Stimulated activated CD8-positive, alpha-beta memory T cell treated with anti-CD3 and anti-CD28 coated beads, Interleukin-7, amount 100 ng/mL, for 4 hours (primary cell): ENCODE results near the gene LRRC7.
"Not testable (repeated sequence)": the region's sequence is repeated elsewhere in the genome, so short reads cannot be mapped to it uniquely, and the experiment has no call there.

ENCODE experiments used
- DNase-seq, 2 donors: peaks; one replicate each; pipeline ENCODE4 v3.0.0-alpha.2; 2020; ENCODE audit warnings: low read depth in 2 of 2

LRRC7 gene

DNA sequence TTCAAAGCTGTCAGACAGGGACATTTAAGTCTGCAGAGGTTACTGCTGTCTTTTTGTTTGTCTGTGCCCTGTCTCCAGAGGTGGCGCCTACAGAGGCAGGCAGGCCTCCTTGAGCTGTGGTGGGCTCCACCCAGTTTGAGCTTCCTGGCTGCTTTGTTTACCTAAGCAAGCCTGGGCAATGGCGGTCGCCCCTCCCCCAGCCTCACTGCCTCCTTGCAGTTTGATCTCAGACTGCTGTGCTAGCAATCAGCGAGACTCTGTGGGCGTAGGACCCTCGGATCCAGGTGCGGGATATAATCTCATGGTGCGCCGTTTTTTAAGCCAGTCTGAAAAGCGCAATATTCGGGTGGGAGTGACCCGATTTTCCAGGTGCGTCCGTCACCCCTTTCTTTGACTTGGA lies 320.3 kb downstream of the LRRC7 start:
- not testable (repeated sequence) for DNase-seq

DNA sequence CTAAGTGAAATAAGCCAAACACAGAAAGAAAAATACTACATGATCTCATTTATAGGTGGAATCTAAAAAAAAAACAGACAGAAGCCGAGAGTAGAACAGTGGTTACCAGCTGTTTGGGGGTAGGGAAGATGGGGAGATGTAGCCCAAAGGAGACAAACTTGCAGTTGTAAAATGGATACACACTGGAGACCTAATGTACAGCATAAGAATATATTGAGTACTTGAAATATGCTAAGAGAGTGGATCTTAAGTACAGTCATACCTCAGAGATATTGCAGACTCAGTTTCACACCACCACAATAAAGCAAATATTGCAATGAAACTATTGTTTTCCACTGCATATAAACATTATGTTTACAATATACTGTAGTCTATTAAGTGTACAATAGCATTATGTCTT lies 320.9 kb downstream of the LRRC7 start:
- DNase-seq, result no peak

DNA sequence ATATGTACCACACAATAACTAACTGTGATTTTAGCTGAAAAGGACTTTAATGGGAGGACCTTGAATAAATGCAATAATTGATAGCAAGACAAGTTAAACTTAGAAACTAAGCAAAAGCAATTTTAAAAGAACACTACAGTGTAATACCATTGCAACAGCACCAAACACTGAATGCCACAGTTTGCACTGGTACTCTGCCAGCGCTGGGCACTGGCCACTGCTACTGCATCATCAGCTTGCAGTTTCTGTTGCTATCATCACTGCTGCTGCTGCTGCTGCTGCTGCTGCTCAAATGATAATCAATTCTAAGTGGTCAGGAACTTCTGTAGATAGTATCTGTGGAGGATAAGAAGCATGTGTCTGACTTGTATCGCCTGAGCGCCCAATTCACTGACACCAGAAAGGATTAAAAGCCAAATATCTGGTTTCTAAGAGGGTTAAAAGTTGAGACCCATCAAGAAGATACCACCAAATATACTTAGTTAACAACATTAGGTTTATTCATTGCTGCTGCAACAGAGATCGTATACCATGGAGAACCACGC lies 330.8 kb downstream of the LRRC7 start:
- DNase-seq, result no peak

DNA sequence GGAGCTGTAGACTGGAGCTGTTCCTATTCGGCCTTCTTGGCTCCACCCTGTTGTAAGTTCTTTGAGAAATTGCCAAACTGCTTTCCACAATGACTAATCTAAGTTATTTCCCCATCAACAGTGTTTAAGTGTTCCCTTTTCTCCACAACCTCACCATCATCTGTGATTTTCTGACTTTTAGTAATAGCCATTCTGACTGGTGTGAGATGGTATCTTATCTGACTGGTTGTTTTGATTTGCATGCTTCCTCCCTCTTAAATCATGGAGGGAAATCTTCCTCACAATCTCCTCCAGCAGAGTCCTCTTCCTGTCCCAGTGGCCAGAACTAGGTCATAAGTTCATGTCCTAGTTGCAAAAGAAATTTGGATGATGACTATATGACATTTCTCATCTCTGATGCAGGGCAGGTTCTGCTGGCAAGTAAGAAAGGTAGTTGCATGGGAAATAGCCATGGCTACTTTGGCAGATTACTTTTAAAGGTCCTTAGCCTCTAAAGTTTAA lies 343.6 kb downstream of the LRRC7 start:
- no peak for DNase-seq

DNA sequence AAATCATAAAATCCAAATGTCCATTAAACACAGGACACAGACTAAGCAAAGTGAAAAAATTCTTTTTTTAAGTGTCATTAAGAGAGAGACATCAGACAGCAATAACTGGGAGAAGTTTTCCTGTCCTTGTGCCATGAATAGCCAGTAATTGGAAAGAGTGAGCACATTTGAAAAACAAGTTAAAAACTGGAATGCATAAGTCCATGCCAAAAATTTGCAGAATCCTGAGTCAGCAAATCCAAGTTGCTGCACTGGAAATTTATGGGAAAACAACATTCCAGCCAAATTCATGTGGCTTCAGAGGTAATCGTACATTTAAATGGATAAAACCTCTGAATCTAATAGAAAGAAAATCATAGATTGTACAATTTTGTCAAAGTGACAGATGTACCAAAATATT lies 346.3 kb downstream of the LRRC7 start:
- no peak for DNase-seq

DNA sequence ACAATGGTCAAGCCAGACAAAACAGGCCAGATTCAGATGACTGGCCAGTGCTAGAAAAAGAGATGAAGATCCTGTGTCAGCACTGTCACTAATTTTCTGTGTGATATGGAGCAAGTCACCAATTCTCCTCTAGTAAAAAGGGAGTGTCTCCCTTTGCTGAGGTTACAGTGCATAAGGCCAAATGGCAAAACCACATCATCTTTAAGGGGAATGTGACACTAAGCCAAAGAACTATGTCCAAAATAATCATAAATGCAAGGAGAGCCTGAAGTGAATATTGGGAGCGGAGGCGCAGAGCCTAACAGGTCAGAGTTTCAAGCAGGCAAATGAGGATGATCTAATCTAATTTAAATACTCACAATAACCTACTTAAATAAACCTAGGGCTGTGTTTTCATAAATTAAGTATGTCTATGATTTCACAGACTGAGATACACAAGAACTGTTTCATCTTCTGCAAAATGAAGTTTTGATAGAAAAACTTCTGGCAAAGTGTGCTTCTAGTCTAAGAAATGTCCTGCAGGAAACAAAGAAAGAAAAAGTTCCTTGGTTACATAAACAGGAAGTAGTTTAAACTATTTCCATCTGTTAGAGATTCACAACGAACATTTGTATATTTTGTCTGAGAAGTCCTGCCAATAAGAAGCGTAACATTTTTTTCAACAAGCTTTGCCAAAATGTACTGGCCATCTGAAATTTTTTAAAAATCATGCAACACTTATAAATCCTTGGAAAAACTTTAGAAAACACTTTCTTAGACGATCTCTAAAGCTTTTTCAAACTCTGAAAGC lies 347.4 kb downstream of the LRRC7 start:
- DNase-seq, result no peak

DNA sequence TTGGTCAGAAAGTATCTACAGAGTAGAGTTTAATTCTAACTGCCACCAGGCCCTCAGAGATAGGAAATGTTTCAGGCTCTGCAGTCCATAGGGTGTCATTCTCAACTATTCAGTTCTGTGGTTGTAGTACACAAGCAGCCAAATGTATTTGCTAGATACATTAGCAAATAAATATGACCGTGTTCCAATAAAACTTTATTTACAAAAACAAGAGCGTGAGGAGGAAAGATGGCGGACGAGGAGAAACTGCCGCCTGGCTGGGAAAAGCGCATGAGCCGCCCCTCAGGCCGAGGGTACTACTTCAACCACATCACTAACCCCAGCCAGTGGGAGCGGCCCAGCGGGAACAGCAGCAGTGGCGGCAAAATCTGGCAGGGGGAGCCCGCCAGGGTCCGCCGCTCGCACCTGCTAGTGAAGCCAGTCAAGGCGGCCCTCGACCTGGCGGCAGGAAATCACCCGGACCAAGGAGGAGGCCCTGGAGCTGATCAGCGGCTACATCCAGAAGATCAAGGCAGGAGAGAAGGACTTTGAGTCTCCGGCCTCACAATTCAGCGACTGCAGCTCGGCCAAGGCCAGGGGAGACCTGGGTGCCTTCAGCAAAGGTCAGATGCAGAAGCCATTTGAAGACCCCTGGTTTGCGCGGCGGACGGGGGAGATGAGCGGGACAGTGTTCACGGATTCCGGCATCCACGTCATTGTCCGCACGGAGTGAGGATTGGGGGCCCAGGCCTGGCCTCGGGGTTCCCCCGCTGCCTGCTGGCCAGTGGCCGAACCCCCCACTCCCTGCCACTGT lies 351.6 kb downstream of the LRRC7 start:
- DNase-seq, result no peak

DNA sequence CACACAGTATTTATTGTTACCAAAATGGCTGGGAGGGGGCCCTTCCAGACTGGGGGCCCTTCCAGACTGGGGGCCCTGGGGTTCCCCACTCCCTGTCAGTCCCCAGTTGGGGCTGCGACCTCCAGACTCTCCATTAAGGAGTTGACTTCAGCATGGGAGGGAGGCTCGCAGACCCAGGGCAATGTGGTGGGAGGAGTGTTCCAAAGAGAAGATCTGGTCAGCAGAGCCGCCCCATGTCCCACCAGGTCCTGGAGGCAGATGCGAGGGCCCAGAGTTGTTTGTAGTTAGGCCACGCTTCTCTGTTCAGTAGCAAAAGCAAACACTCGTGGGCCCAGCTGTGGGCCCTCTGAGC lies 352.2 kb downstream of the LRRC7 start:
- no peak for DNase-seq

DNA sequence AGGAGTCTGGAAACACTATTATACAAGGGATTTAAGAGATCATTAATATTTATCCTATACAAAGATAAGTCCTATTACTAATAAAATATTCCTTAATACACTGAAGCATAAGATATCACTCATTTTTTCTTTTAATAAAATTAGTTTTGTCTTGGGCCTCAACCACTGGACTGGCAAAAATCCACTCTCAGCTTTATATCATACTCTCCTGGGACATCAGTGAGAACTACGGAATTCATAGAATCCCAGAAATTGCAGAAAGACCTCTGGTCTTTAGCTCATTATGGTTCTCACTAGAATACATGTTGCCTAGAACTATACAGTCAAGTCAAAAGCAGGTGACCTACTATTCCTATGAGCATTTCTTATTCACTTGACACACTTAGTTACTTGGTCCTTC lies 352.7 kb downstream of the LRRC7 start:
- no peak for DNase-seq

DNA sequence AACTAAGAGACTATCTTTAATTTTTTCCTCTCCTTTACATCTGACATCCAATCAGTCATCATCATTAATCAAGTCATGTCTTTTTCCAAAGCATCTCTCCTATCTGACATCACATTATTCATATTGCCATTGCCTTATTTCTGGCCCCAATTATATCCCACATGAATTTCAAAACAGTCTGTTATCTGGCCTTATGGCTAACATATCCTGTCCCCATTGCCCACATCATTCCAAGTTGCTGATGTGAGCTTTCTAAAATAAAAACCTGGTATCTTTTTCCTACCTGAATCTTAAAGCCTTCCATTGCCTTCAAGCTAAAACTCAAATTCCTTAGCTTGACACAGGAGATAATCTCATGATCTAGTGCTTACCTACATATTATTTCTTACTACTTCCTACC lies 353.8 kb downstream of the LRRC7 start:
- no peak for DNase-seq

DNA sequence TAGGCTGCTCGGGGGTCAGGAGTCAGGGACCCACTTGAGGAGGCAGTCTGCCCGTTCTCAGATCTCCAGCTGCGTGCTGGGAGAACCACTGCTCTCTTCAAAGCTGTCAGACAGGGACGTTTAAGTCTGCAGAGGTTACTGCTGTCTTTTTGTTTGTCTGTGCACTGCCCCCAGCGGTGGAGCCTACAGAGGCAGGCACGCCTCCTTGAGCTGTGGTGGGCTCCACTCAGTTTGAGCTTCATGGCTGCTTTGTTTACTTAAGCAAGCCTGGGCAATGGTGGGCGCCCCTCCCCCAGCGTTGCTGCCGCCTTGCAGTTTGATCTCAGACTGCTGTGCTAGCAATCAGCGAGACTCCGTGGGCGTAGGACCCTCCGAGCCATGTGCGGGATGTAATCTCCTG lies 360.5 kb downstream of the LRRC7 start:
- DNase-seq, result not testable (repeated sequence)

DNA sequence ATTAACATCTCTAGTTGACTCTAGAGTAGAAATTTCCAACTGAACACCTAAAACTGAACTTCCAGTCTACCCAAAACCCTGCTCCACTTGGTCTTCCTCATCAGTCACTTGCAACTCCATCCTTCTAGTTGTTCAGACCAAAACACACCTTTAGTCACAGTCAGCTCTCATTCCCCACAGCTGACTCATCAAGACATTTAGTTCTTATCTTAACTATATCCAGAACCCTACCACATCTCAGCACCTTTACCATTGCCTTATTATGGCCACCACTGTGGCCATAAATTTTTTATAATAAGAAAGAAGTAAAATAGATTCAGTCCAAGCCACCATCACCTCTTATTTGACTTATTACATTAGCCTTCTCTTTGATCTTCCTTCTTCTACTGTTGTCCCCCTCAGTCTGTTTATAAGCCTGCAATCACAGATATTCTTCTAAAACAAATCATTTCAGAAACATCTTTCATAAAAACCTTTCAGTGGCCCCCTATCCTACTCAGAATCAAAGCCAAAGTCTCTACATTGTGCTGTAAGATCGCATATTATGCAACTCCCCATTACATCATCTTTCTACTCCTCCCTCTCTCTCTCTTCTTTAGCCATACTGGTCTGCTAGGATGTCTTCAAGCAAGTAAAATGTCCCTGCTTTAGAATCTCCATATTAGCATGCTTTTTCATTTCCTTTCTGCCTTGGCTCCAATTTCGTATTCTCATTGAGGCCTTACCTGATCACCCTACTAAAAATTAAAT lies 361.8 kb downstream of the LRRC7 start:
- no peak for DNase-seq

DNA sequence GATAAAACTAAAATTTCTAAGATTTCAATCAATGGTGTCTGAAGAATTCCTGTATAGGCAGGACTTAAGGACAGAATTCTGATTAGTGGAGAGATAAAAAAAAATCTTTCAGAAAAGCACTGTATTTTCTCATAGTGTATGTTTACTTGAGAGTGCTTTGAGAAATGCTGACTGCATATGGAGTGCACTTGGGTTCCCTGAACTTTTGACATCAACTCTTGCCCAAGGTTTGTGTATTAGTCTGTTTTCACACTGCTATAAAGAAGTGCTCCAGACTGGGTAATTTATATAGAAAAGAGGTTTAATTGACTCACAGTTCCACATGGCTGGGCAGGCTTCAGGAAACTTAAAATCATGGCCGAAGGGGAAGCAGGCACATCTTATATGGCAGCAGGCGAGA lies 362.7 kb downstream of the LRRC7 start:
- DNase-seq, result no peak

DNA sequence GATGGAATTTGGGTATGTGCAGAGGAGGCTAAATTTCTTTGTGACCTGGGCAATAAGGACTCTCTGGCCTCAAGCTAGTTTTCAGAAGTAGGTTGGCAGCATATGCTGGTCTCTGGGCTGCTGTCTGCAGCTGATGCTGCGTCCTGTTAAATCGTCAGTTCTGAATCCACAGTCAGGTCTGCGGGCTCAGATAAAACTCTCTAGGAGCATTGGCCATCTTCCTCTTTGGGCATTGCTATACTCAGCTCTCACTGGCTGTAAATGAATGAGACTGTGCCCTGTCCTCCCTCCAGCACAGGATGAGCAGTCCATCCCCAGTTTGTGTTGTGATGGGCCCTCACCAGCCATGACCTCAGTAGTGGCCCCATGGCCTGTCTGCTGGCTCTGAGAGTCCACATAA lies 365.0 kb downstream of the LRRC7 start:
- DNase-seq, result no peak

DNA sequence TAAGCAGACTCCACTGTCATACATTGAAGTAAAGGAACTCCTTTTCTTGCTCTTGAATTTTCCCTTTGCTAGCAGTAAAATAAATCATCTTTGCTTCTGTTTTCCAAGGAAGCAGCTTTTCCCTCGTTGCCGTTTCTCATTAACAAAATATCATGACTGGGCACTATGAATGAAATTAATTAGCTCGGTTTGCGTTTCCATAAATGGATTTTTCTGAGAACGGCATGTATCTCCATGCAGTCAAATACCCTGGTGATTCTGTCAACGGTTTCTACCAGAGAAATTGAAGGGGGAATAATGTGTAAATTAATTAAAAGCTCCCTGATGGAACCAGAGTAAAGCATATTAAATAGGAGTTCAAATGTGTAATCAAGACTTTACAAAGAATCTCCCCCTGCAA lies 372.5 kb downstream of the LRRC7 start:
- DNase-seq, result no peak

DNA sequence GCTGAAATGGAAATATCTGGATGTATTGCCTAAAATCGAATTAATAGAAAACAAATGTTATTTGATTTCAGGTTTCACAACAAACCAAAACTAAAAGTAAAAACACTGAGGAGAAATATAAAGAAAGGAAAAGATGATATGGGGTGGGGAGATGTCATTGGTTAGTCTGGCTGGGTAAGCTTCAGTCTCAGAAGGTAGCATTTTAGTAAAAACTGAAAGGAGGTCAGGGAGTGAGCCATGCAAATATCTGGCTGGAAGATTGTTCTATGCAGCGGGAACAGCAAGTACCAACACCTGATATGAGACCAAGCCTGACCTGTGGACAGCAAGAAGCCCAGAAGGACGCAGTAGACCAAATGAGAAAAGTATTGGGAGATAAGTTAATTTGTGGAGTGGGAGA lies 373.1 kb downstream of the LRRC7 start:
- DNase-seq, result no peak

DNA sequence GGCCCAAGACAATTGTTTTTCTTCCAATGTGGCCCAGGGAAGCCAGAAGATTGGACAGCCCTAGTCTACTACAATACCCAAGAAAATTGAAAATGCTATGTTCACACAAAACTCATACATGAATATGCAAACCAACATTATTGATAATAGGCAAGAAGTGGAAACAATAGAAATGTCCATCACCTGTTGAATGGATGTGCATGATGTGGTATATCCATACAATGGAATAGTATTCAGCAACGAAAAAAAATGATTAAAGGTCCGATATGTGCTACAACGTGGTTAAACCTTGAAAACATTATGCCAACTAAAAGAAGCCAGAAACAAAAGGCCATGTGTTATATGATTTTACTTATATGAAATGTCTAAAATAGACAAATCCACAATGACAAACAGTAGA lies 375.3 kb downstream of the LRRC7 start:
- no peak for DNase-seq

DNA sequence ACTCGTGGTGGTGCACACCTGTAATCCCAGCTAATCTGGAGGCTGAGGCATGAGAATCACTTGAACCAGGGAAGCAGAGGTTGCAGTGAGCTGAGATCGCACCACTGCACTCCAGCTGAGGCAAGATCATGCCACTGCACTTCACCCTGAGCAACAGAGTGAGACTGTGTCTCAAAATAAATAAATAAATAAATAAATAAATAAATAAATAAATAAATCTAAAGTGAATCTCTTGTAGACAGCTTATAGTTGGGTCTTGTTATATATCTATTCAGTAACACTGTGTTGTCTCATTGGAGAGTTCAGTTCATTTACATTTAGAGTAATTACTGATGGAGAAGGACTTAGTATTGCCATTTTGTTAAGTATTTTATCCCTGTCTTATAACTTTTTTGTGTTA lies 379.2 kb downstream of the LRRC7 start:
- DNase-seq, result no peak

DNA sequence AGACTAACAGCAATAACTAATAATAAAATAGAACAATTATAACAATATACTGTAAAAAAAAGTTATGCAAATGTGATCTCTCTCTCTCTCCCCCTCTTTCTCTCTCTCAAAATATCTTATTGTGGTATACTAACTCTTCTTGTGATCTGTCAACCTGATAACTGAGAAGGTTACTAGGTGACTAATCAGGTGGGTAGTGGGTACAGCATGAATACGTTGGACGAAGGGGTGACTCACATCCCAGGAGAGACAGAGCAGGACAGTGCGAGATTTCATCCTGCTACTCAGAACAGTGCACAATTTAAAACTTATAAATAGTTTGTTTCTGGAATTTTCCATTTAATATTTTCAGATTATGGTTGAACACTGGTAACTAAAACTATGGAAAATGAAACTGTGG lies 380.1 kb downstream of the LRRC7 start:
- DNase-seq, result no peak

DNA sequence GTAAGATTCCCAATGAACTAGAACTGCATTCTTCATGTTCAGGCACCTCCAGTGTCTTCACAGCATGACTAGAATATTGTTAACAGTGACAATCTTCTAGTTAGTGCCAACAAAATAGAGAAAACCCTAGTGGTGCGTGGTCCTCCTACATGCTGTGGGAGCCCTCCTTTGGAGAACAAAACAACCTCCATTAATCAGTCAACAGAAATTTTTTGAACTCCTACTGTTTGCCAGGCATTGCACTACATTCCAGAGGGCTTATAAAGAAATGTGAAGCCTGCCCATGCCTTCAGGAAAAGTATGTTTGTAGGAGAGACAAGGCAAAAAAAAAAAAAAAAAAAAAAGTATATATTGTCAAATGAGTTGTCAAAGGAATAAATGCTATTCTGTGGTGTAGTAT lies 385.0 kb downstream of the LRRC7 start:
- no peak for DNase-seq

DNA sequence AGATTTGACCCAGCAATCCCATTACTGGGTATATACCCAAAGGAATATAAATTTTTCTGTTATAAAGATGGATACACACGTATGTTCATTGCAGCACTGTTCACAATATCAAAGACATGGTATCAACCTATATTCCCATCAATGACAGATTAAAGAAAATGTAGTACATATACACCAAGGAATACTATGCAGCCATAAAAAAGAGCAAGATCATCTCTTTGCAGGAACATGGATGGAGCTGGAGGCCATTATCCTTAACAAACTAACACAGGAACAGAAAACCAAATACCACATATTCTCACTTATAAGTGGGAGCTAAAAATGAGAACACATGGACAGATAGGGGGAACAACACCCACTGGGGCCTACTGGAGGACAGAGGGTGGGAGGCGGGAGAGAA lies 394.7 kb downstream of the LRRC7 start:
- DNase-seq, result not testable (repeated sequence)

DNA sequence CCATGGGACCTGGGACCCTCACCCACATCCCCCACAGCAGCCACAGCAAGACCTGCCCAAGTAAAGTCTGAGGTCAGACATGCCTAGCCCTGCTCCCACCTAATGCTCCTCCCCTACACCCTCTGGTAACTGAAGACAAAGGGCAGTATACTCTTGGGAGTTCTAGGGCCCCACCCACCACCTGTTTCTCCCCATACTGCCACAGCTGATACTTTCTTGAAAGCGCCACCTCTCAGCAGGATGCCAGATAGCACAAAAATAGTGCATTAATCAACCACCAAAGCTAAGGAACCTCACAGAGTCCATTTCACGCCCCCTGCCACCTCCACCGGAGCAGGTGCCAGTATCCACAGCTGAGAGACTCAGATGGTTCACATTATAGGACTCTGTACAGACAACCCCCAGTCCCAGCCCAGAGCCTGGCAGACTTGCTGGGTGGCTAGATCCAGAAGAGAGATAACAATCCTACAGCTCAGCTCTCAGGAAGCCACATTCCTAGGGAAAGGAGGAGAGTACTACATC lies 399.6 kb downstream of the LRRC7 start:
- DNase-seq, result no peak
